ENCODE results near the gene CAMTA2.

CAMTA2 gene

DNA sequence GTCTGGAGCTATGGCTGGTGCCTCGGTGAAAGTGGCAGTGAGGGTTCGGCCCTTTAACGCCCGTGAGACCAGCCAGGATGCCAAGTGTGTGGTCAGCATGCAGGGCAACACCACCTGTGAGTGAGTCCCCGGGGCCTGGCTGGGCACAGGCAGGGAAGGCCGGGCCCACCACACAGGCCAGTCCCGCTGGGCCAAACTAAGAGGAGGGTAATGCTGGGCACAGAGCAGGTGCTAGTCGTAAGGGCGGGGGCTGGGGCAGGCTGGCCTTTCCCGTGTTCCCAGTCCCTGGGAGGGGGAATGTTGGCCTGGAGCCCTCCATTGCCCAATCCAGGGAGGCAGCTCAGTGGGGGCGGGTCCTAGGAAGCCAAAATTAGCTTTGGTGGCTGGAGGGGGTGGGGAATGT is 12.8 kb upstream of the CAMTA2 start:
- in situ Hi-C loops (cut with MboI; ENCODE audit: low sequenced_read_pairs): no loop called here

DNA sequence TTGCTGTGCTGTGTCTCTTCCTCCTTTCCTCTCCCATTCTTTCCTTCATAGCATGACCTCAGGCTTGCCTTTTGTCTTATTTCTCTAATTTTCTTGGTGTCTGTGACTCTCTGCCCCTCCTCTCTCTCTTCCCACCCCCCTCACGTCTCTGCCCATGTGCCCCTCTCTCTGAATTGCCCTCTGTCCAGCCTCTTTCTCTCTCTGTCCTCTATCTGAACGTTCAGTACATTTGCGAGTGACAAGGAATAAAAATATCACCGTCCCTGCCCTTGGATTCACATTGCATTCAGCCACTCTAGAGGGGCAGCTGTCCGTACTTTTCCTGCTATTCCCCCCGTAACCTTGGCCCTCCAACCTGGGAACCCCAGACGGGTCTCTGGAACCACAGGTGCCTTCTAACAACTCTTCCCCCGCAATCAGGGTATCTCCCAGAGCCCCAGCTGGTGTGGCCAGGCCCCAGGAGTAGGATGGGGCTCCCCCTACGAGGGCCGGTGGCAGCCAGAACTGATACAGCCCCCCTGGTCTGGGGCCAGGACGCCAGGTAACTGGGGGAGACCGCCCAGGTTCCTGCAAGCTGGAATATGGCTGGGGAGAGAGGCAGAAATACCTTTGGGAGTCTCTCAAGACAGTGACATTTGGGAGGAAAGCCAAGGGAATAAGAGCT is 12.1 kb upstream of the CAMTA2 start:
- in situ Hi-C loops (cut with MboI; ENCODE audit: low sequenced_read_pairs): no loop called here

DNA sequence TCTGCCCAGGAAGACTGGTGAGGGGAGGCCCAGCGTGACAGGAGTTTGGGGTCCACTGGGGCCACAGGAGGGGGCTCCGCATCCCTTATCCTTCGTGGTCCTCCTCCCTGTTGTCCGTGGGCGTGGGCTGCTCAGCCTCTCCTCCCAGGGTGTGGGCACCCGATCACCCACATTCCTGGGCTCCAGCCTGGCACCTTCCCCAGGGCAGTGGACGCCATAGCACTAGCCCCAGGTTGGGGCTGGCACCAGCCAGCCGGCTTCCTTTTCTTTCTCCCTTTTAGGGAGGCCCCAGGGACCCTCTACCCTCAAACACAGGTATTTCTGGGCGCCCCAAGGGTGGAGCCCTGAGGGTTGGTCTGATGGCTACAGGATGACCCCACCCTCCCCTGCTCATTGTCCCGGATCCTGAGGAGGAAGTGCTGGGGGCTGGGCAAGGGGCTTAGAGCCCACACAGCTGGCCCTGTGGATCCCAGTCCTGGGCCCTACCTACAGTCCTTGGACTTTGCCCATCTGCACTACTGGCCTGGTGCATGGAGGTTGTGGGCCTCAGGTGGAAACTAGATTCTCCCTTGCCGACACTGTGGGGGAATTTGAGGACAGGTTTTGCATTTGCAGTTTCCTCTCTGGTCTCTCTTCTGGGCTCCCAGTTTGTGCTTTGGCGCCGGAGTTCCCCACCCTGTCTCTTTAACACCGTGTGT is 11.4 kb upstream of the CAMTA2 start:
- in situ Hi-C loops (cut with MboI; ENCODE audit: low sequenced_read_pairs): no loop called here

DNA sequence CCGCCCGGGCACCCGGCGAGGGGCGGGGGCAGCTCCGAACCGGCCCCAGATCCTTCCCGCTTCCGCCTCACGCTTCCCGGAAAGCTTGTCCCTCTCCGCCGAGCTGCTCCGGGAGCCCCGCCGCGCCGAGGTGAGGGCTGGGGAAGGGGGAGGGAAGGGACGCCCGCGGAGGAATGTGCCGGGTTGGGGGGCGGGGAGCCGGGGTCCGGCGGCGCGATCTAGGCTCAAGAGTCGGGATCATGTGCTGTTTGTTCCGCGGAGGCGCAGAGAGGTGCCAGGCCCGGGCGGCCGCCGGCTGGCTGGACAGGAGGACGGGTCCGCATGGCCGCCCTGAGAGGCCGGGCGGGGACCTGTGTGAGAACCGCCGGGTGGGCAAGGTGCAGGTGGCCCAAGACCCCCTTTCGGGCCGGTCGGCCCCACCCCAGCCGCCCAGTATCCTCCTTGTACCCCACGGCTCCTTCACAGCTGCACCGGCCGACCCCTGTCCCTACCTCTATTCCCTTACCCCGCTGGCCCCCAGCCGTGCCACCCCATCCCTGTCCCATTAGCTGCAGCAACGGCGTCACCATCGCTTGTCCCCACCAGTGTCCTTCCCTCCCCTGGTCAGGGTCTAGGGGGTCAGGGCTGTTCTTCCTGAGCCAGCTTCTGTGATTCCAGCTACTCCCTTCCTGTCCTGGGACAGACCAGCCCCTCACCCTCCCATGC is 10.7 kb upstream of the CAMTA2 start:
- in situ Hi-C loops (cut with MboI; ENCODE audit: low sequenced_read_pairs): no loop called here

DNA sequence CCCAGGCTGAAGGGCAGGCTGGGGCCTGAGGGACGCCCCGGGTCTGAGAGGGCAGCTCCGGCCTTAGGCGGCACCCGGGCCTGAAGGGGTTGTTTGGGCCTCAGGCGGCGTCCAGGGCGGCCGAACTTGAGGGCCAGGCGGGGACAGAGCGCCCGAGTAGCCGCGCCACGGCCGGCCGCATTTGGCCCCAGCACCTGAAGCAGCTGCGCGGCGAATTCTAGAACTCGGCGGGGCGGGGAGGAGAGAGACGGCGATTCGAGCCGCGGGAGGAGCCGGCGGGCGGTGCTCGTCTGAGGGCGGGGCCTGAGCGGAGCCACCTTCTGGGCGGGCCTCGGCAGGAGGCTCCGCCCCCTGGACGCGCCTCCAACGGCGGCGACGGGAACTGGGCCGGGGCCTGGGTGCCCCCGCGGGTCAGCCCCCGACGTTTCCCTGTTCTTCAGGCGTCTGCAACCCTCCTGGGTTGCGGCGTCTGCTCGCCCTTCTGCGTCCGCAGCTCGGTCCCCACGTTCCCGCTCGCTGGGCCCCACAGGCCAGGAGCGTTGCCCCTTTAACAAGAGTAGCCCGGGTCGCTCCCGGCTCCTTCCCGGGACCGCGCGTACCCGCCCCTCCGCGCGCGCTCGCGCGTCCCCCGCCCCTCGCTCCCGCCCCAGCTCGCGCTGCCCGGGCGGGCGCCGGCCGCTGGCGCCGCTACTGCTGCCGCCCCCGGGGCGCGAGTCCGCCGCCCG is 10.0 kb upstream of the CAMTA2 start, which contains the start of the genes INCA1 and KIF1C:
INCA1 (minus strand) TSS at position 221 of the 725 bp plus-strand sequence. CDS start 3,085 bp downstream, outside the sequence.
KIF1C (plus strand) TSS at position 649 of the 725 bp plus-strand sequence. CDS start 2,297 bp downstream, outside the sequence.
- in situ Hi-C loops (cut with MboI; ENCODE audit: low sequenced_read_pairs): no loop called here

DNA sequence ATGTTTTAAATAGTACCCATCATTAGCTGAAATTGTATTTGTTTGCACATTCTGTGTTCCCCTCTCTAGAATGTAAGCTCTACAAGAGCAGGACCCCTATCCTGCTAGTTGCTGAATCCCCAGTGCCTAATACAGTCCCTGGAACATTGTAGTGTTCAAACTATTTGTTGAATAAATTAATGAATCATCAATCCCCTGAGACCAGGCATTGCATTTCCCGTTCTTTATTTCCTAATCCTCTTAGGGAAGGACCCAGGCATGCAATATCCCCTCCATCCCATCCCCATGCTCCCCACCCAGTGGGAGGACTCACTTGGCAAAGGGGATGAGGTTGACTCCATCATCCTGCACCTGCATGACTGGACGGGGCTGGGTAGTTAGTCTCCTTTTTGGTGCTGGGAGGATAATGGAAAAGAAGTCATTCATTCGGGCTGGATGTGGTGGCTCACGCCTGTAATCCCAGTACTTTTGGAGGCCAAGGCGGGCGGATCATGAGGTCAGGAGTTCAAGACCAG is 6.7 kb upstream of the CAMTA2 start:
- in situ Hi-C loops (cut with MboI; ENCODE audit: low sequenced_read_pairs): no loop called here

DNA sequence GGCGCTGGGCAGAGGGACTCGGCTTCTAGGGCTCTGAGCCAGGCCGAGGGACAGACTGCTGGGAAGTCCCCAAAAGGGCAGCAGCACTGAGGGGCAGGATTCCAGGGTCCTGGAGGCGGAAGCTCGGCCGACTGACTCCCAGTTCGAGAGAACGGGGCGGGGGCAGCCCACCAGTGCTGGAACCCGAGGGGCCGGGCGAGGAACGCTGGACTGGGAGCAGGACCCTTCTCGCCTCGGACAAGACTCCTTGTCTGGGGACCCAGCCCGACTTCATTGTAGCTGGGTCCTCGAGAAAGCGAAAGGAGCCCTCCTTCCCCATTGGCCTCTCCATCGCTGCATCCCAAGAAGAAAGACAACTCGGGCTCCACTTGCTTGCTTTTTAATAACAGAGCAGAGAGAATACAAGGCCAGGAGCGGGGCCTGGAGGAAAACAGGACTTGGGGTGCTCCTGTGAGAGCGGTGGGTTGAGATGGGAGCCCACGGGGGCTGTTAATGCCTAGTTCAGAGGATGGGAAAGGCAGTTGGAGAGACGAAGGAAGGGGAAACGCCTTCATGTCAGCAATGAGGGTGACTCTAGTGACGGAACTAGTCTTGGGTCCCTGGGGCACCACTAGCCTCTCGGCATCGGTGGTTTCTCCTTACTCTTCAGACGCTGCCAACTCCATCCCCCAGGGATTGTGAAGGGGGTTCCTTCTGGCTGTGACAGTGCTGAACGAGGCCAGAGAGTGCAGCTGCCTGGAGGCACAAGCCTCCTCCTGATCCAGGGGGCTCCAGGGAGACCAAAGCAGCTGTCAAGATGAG is 492 bp upstream of the CAMTA2 start:
- in situ Hi-C loops (cut with MboI; ENCODE audit: low sequenced_read_pairs): no loop called here

DNA sequence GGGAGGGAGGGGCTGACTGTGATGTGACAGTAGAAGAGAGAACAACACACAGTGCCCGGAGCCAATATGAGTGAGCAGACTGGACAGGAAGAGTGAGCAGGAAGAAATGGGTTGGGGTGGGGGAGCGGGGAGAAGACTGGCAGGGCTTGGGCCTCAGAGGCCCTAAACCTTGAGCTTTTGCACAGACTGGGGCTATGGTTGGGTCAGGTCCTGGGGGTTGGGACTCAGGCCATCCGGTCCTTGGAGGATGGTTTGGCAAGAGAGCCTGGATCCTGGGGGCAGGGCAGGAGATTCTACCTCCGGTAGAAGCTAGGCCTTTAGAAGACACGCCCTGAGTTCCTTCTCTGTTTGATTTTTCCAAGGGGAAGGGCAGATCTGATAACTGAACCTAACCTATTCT is 1.1 kb downstream of the CAMTA2 start:
- in situ Hi-C loops (cut with MboI; ENCODE audit: low sequenced_read_pairs): no loop called here

DNA sequence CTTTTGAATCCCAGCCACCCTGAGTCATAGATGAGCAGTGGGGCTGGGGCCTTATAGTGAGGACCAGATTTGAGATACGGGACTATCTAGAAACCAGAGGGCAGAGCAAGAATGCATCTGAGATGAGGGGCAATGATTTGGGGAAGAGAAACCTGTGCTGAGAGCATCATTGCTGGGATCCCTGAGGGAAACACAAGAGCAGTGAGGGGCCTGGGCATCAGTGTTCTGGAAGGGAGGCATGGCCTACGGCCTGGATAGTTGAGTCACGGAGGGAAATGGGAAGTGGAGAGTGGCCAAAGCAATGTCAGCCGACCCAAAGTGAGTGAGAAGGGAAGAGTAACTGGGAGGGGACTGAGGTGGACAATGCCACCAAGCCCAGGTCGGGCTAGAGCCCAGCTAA is 5.2 kb downstream of the CAMTA2 start:
- in situ Hi-C loops (cut with MboI; ENCODE audit: low sequenced_read_pairs): no loop called here

DNA sequence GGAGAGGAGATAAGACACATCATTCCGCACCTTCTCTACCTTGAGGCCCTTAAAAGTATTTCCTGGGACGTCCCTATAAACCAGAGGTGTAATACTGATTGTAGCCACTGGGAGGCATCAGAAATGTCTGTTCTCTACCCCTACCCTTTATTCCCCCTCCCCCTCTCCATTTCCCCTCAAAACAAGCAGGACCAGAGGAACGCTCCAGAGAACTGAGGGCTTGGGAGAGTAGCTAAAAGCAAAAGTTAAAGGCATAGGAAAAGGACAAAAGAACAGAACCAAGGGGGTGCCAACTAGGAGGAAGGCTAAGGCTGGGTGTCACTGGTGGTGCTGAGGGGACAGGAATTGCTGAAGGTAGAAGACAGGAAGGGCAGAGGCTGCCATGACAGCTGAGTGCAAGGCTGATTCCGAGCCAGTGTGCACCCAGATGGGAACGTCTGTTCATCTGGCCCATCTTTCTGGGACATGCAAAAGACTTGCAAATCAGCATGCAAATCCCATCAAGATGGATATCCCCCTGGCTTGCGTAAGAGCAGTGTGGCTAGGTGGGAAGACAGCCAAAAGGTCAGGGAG is 6.7 kb downstream of the CAMTA2 start:
- in situ Hi-C loops (cut with MboI; ENCODE audit: low sequenced_read_pairs): no loop called here

DNA sequence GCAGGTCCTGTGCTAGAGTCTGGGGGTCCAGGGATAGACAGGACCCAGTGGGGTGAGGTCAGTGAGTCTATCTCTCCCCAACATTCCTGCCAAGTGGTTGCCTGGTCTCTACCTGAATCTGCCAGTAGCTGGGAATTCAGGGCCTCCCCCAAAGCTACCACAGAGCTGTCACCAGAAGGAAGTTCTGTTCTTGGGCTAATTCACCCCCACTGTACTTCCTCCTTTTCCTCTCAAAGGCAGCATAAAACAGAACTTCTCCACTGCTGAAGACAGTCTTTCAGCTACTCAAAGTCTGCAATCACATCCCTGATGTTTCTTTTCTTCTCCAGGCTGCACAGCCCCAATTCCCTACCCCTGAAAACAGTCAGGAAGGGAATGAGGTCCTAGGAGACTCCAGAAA is 8.7 kb downstream of the CAMTA2 start:
- in situ Hi-C loops (cut with MboI; ENCODE audit: low sequenced_read_pairs): no loop called here

DNA sequence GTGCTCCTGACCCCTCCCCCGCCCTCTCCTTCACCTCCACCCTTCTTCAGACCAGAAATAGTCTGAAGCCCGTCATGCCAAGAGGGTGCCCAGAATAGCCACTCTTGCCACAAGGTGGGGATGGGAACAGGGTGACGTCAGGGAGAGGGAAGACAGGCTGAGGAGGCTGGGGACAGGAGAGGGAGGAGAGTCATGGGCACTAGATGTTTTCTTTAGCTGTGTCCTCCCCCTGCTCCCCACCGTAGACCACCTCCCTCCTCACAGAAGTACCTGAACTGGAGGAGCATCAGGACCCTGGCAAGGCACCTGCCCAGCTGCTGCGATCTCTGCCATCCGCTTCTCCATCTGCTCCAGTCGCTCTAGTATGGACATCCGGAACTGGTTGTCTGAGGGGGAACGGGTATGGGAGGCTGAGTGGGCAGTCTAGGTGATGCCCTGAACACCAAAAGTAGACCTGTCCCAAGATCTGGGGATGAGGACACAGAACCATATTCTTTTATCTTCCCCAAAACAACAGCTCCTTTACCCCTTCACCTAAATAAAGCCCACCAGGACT is 13.3 kb downstream of the CAMTA2 start:
- in situ Hi-C loops (cut with MboI; ENCODE audit: low sequenced_read_pairs): no loop called here

DNA sequence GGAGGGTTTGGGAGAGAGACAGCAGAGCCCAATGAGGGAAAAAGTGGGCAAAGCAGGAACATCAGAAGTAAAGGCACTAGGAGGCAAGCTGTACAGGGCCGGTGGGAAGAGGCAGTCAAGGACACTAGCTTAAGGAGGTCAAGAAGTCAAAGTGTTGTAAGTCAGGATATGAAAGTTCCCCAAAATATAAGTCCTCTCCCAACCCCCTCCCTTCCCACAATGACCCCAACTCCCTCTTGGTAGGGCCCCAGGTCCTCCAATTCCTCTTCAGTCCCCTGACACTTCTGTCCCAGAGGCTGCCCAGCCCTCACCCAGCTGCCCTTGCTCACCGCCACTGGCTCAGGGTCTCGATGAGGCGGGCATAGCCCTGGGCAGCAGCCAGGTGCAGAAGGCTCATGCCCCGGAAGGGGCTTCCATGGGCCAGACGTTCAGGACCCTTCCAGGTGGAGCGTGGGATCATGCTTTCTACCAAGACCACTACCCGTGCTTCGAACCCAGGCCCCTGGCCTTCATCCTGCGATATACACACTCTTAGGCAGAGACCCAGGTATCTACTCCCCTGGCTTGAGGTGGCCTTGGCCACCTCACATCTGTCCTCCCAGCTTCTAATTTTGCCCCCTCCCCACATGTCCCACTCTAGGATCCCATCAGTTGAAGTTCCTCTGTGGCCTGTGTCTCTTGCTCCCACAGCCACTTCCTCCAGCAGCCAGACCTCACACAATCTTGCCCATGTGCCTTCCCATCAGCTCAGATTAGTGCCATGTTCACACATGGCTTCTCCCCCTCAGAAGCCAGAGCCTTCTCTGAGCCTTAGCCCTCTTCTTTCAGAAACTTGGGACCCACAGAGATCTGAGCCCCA is 14.0 kb downstream of the CAMTA2 start:
- in situ Hi-C loops (cut with MboI; ENCODE audit: low sequenced_read_pairs): no loop called here

DNA sequence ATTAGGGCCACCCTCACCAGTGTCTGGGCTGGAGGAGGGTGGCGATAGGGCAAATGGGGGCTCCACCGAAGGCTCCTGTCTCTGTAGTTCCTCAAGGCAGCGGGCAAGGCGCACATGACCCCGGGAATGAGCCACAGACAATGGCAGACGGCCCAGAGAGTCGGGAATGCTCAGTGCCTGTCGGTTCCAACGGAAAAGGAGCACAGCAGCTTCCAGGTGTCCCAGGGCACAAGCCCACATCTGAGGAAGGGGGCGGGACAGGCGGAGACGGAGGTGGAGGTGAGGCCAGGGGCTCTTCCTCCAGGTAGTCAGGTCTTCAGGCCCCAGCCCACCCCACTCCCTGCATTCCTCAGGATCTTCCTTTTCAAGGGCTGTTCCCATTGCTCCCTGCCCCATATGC is 14.7 kb downstream of the CAMTA2 start:
- in situ Hi-C loops (cut with MboI; ENCODE audit: low sequenced_read_pairs): no loop called here

DNA sequence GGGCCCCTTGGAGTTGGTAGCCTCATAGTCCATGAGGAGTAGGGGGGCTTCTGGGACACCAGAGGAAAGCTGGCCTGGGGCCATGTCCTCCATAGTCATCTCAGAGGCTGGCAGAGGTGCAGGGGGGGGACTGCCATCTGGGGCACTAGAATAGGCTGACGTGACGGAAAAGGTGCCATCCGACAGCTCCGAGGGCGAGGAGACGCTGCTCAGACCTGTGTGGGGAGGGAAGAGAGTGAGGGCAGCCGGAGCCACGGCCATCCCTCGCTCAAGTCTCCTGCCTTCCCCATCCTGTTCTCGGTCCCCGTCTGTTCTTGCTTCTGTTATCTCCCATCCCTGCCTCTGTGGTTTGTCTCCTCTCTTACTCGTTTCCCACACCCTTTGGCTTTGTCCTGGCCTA is 15.2 kb downstream of the CAMTA2 start:
- in situ Hi-C loops (cut with MboI; ENCODE audit: low sequenced_read_pairs): no loop called here

DNA sequence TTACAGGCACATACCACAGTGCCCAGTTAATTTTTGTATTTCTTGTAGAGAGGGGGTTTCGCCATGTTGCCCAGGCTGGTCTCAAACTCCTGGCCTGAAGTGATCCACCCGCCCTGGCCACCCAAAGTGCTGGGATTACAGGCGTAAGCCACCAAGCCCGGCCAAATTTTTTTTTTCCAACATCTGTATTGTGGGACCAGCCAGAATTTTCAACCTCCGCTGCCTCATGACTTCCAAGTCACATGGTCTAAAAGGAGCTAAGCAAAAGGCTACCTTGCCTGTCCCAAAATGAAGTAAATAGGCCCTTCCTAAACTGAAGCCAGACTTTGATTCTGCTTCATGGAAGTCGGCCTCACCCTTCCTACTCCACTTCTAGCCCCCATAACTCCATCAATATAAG is 15.6 kb downstream of the CAMTA2 start:
- in situ Hi-C loops (cut with MboI; ENCODE audit: low sequenced_read_pairs): no loop called here

DNA sequence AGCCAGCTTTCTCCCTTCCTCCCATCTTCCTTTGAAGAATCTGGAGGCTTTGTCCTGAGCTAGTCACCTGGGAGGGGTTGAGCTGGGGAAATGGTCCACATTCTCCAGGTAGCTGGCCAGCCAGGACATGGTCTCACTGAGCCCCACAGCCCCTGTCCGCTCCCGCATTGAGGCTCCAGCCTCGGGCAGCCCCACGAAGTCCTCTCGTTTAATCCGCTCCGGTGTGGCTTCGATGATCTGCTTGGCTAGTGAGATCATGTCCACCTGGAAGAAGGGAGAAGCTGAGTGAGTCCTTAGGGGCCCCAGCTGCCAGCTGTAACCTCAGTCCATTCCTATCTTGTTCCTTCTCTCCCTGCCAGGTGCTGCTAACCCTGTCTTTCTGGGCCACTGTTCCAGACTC is 17.2 kb downstream of the CAMTA2 start:
- in situ Hi-C loops (cut with MboI; ENCODE audit: low sequenced_read_pairs): no loop called here

DNA sequence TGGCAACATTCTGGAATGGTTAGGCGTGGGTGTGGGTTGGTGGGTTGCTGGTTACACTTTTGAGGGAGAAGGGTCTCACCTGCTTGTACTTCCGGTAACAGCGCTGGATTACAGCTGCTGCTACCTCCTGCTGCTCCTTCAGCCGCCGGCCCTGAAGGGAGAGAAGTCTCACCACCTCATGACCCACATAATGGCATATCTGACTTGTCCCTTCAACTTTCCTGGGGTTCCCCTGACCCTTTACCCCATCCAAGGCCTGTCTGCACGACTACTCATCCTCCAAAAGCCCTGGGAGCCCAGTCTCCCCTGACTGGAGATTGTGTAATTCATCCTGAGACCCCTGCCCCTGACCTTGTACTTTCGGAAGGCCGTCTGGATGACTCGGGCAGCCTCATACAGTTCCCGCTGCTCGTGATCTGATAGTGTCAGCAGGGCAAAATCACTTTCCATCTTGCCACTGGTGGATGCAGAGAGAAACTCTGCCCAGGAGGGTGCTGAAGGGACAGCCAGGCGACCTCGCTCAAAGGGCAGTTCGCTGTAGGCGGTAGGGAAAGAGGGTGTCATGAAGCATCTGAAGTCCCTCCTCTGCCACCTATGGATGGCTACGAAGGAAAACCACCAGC is 17.8 kb downstream of the CAMTA2 start:
- in situ Hi-C loops (cut with MboI; ENCODE audit: low sequenced_read_pairs): no loop called here
